Measurements from ENCODE around the gene FAM20A. TPM values are rescaled to one million over a fixed set of nuclear protein-coding genes. Genes with fewer than 3 reads are reported as not detected.

FAM20A gene
- total RNA-seq, 3 donors from 2014 or later (not counting 1 experiment from before 2014, with no cell fraction given) = 0.38 to 1.3 (median 0.66) TPM

- Histone ChIP-seq H3K27ac (ENCODE audit: low read length) (no peak overlapping the region), H3K9me3 (ENCODE audit: control insufficient read depth, insufficient read depth, low read length) (no peaks in the 10 kb centered on the region), H3K4me3 (ENCODE audit: low read length) (no peak overlapping the region), H3K36me3 (ENCODE audit: control insufficient read depth, insufficient read depth, low read length) (no peaks in the 10 kb centered on the region), H3K27me3 (ENCODE audit: control insufficient read depth, insufficient read depth, low read length) (peaks cover 20% of the 10 kb centered on the region), H3K4me1 (ENCODE audit: control insufficient read depth, insufficient read depth, low read length) (peaks cover 14% of the 10 kb centered on the region)
- 95% methylated on average over 2 of the region's 3 CpGs for WGBS (ENCODE audit: insufficient coverage)
- ATAC-seq (no peak), DNase-seq (no peak)
- Mint-ChIP-seq H3K36me3 (peaks cover 9% of the 10 kb centered on the region), H3K4me1 (peaks cover 0 to 13% of the 10 kb centered on the region in 2 donors), H3K27me3 (ENCODE audit: low read depth in 2 of 2) (peaks cover 33 to 52% of the 10 kb centered on the region in 2 donors), H3K4me3 (no peak overlapping the region), H3K27ac (no peak overlapping the region), H3K9me3 (peaks cover 6% of the 10 kb centered on the region in 2 donors)
- no peak for TF ChIP-seq CTCF (IDR thresholded peaks at IDR 0.05)
- intact Hi-C loops (cut with micrococcal nuclease) = no loop called here
Observed at GRCh38 chr17:68603656-68604055, 2.5 kb upstream of the FAM20A start.

DNA sequence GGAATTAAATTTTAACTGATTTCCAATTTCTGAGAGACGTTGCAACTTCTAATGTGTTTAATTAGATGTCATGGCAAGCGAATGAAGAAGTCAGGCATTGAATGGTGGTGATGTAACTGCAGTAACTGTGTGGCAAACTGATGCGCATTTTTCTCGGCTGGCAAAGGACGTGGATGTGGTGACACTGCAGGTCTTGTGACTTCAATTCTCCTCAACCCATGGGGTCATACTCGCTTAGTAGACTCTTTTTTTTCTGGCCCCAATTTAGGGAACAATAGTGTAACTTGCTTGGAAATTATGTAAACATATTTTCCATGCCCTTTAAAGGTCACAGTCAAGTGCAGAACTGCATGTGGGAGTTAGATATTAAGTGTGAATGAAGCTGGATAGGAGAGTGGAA lies 1.9 kb upstream of the FAM20A start:
- ATAC-seq (peak in 1 of 3 donors; percentile 20), DNase-seq (no peak)
- TF ChIP-seq CTCF (IDR thresholded peaks at IDR 0.05) = no peak
- intact Hi-C loops (cut with micrococcal nuclease) = no loop called here
- Mint-ChIP-seq H3K27me3 (ENCODE audit: low read depth in 2 of 2) (peaks cover 33 to 57% of the 10 kb centered on the region in 2 donors), H3K4me1 (peaks cover 0 to 13% of the 10 kb centered on the region in 2 donors), H3K4me3 (no peak overlapping the region), H3K36me3 (peaks cover 6% of the 10 kb centered on the region), H3K9me3 (peaks cover 5 to 6% of the 10 kb centered on the region in 2 donors), H3K27ac (no peak overlapping the region)
- Histone ChIP-seq H3K27ac (ENCODE audit: low read length) (no peak overlapping the region), H3K9me3 (ENCODE audit: control insufficient read depth, insufficient read depth, low read length) (no peaks in the 10 kb centered on the region), H3K4me1 (ENCODE audit: control insufficient read depth, insufficient read depth, low read length) (peaks cover 14% of the 10 kb centered on the region), H3K27me3 (ENCODE audit: control insufficient read depth, insufficient read depth, low read length) (peaks cover 24% of the 10 kb centered on the region), H3K36me3 (ENCODE audit: control insufficient read depth, insufficient read depth, low read length) (no peaks in the 10 kb centered on the region), H3K4me3 (ENCODE audit: low read length) (no peak overlapping the region)
- 79% methylated on average over 5 of the region's 6 CpGs for WGBS (ENCODE audit: insufficient coverage)

DNA sequence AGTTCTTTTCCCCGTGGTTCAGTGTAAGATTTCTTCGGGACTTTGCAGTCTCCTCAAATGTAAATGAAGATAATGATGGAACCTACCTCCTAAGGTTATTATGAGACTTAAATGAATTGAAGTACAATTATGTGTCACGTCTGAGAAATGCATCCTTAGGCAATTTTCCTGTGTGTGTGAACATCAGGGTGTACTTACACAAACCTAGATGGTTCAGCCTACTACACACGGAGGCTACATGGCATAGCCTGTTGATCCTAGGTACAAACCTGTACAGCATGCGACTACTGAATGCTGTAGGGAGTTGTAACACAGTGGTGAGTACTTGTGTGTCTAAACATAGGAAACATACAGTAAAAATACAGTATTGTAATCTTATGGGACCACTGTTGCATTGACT lies 1.1 kb upstream of the FAM20A start:
- Histone ChIP-seq H3K27me3 (ENCODE audit: control insufficient read depth, insufficient read depth, low read length) (peaks cover 24% of the 10 kb centered on the region), H3K4me1 (ENCODE audit: control insufficient read depth, insufficient read depth, low read length) (peaks cover 14% of the 10 kb centered on the region), H3K4me3 (ENCODE audit: low read length) (no peak overlapping the region), H3K27ac (ENCODE audit: low read length) (no peak overlapping the region), H3K36me3 (ENCODE audit: control insufficient read depth, insufficient read depth, low read length) (no peaks in the 10 kb centered on the region), H3K9me3 (ENCODE audit: control insufficient read depth, insufficient read depth, low read length) (no peaks in the 10 kb centered on the region)
- WGBS (ENCODE audit: insufficient coverage) = 86% methylated on average over 5 of the region's 5 CpGs
- Mint-ChIP-seq H3K27ac (no peak overlapping the region), H3K4me1 (peaks cover 0 to 13% of the 10 kb centered on the region in 2 donors), H3K9me3 (peaks cover 0 to 2% of the 10 kb centered on the region in 2 donors), H3K4me3 (peak overlapping the region; percentile 33), H3K27me3 (ENCODE audit: low read depth in 2 of 2) (peaks cover 33 to 58% of the 10 kb centered on the region in 2 donors), H3K36me3 (no peaks in the 10 kb centered on the region)
- ATAC-seq (no peak), DNase-seq (no peak)
- intact Hi-C loops (cut with micrococcal nuclease) = no loop called here
- TF ChIP-seq CTCF (IDR thresholded peaks at IDR 0.05) = no peak

Data from natural killer cell (primary cell).